ENCODE results near the gene TOR1B.

GRCh38 chr9:129849901-129850300 is 46.9 kb downstream of the TOR1B start:
- TF ChIP-seq CTCF (IDR thresholded peaks at IDR 0.05; ENCODE audit: low read depth, low read length) (no peak), POLR2A (IDR thresholded peaks at IDR 0.05; ENCODE audit: extremely low read depth, insufficient read length) (no peak), MYC (IDR thresholded peaks at IDR 0.05; ENCODE audit: low read depth, low read length) (no peak)

All from NB4 (cell line).